GM18909 (cell line): Measurements from ENCODE around the gene RRH.
A peak's percentile ranks its signal among the peaks of the same experiment; 100 is the strongest.
"Not testable (repeated sequence)": the region's sequence is repeated elsewhere in the genome, so short reads cannot be mapped to it uniquely, and the experiment has no call there.

Source experiments
- ATAC-seq: cut with Tn5 transposase; IDR thresholded peaks from one replicate; pipeline ENCODE4 v1.9.1; 2021; ENCODE audit warnings: mild to moderate bottlenecking; ENCODE audit not compliant: unreplicated experiment, poor library complexity

Gene RRH

GRCh38 chr4:109827672-109828071 is at the start of gene RRH:
Gene RRH, plus strand, starts transcription at chr4:109827972. Its CDS starts 56 bp downstream, at chr4:109828028.
- ATAC-seq = no peak

- ATAC-seq = not testable (repeated sequence)
Measured at GRCh38 chr4:109782092-109782491, 45.7 kb upstream of the RRH start.

- ATAC-seq = no peak
Measured at GRCh38 chr4:109786846-109787245, 40.9 kb upstream of the RRH start.

GRCh38 chr4:109787807-109788206 is 40.0 kb upstream of the RRH start:
- ATAC-seq = no peak

- ATAC-seq = no peak
Measured at GRCh38 chr4:109795059-109795458, 32.7 kb upstream of the RRH start.

- no peak for ATAC-seq
Measured at GRCh38 chr4:109798866-109799265, 28.9 kb upstream of the RRH start.

GRCh38 chr4:109801099-109801789 is 26.5 kb upstream of the RRH start:
- ATAC-seq = no peak

GRCh38 chr4:109801895-109802319 is 25.9 kb upstream of the RRH start, which contains the start of gene CFI:
Gene CFI, minus strand, starts transcription at chr4:109801999. Its CDS starts 28 bp downstream, at chr4:109801971.
- ATAC-seq = no peak

GRCh38 chr4:109803924-109804571 is 23.7 kb upstream of the RRH start:
- peak; percentile 77 for ATAC-seq

GRCh38 chr4:109809655-109810054 is 18.1 kb upstream of the RRH start:
- ATAC-seq = no peak

- no peak for ATAC-seq
Measured at GRCh38 chr4:109810552-109811387, 17.0 kb upstream of the RRH start.

GRCh38 chr4:109811707-109812106 is 16.1 kb upstream of the RRH start:
- no peak for ATAC-seq

- ATAC-seq = peak; percentile 100
Measured at GRCh38 chr4:109815151-109816081, 12.4 kb upstream of the RRH start, which contains the start of gene GAR1. Gene GAR1, plus strand, starts transcription at chr4:109815762. Its CDS starts 403 bp downstream, at chr4:109816165.

- no peak for ATAC-seq
Measured at GRCh38 chr4:109816082-109816442, 11.7 kb upstream of the RRH start.

- ATAC-seq = no peak
Measured at GRCh38 chr4:109816894-109817293, 10.9 kb upstream of the RRH start.

GRCh38 chr4:109818268-109818667 is 9.5 kb upstream of the RRH start:
- ATAC-seq = no peak

GRCh38 chr4:109820563-109820962 is 7.2 kb upstream of the RRH start:
- no peak for ATAC-seq

- no peak for ATAC-seq
Measured at GRCh38 chr4:109821185-109821584, 6.6 kb upstream of the RRH start.

- peak; percentile 79 for ATAC-seq
Measured at GRCh38 chr4:109826719-109827118, 1.1 kb upstream of the RRH start.

- ATAC-seq = no peak
Measured at GRCh38 chr4:109833756-109834155, 6.0 kb downstream of the RRH start.
